Measurements from ENCODE around the gene EPC2.

The EPC2 gene

GRCh38 chr2:148802448-148803220 lies 158.1 kb downstream of the EPC2 start:
- in situ Hi-C loops (cut with HindIII; ENCODE audit: low sequenced_read_pairs), result loop anchor here (25.0 kb wide), 1 partner anchor 535 kb away; the partner anchor contains the start of gene LYPD6

GRCh38 chr2:148810081-148810480 lies 165.5 kb downstream of the EPC2 start:
- in situ Hi-C loops (cut with HindIII; ENCODE audit: low sequenced_read_pairs), result loop anchor here (25.0 kb wide), 1 partner anchor 527 kb away; the partner anchor contains the start of gene LYPD6

- in situ Hi-C loops (cut with HindIII; ENCODE audit: low sequenced_read_pairs), result loop anchor here (25.0 kb wide), 1 partner anchor 525 kb away; the partner anchor contains the start of gene LYPD6
These were observed 167.8 kb downstream of the EPC2 start for GRCh38 chr2:148812306-148812705.

GRCh38 chr2:148813603-148814065 lies 169.1 kb downstream of the EPC2 start:
- in situ Hi-C loops (cut with HindIII; ENCODE audit: low sequenced_read_pairs), result loop anchor here (25.0 kb wide), 1 partner anchor 524 kb away; the partner anchor contains the start of gene LYPD6

DNA sequence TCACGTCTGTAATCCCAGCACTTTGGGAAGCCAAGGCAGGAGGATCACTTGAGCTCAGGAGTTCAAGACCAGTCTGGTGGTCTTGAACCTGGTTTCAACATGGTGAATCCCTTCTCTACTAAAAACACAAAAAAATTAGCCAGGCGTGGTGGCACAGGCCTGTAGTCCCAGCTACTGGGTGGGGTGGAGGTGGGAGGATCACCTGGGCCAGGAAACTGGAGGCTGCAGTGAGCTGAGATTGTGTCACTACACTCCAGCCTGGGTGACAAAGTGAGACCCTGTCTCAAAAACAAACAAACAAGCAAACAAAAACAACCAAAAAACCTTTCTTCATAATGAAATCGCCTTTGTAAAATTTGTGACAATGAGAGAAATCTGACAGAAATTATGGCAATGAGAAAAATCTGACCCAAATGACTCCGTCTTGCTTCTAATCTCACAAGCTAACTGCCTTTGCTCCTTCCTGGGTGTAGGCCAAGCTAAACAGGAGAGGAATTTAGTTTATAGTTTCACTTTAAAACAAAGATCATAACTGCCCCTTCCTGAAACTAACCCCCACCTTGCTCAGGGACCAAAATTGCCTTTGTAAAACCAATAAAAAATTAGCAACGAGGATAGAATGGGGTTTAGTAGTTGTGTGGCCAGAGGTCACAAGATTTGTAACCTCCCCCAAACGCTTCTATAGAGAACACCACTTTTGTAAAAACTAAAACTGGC lies 169.8 kb downstream of the EPC2 start:
- in situ Hi-C loops (cut with HindIII; ENCODE audit: low sequenced_read_pairs), result loop anchor here (25.0 kb wide), 1 partner anchor 523 kb away; the partner anchor contains the start of gene LYPD6

GRCh38 chr2:148814860-148815419 lies 170.4 kb downstream of the EPC2 start:
- in situ Hi-C loops (cut with HindIII; ENCODE audit: low sequenced_read_pairs), result loop anchor here (25.0 kb wide), 1 partner anchor 522 kb away; the partner anchor contains the start of gene LYPD6

DNA sequence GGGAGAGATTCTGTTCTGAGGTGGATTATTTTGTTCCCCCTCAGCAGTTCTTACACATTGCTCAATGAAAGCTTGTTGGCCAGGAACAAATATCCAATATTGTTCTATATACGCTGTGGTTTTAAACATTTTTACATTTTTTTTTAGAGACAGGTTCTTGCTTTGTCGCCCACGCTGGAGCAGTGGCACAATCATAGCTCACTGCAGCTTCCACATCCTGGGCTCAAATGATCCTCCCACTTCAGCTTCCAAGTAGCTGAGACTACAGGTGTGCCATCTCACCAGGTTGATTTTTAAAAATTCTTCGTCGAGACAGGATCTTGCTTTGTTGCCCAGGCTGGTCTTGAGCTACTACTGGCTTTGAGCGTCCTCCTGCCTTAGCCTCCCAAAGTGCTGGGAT lies 171.6 kb downstream of the EPC2 start:
- in situ Hi-C loops (cut with HindIII; ENCODE audit: low sequenced_read_pairs), result loop anchor here (25.0 kb wide), 1 partner anchor 521 kb away; the partner anchor contains the start of gene LYPD6

DNA sequence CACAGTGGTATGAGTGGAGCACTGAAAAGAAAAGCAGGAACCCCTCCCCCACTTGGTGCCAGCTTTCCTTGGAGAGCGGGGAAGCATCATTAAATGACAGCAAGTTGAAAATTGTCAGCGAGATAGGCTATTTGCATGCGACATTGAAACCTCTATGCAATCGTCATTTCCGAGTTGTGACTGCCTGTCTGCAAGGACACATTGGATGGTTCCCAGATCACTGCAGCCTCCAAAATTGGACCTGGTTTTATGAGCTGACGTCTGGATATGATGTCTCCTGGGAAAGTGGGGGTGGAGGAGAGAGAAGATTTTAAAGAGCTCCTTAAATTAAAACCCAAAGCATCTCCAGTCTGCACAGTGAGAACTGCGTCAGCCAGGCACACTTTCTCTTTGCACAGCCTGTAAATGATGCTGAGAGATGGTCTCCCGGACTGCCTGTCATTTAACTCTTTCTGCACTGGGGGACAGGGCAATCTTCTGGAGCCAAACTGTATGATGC lies 172.7 kb downstream of the EPC2 start:
- in situ Hi-C loops (cut with HindIII; ENCODE audit: low sequenced_read_pairs), result loop anchor here (25.0 kb wide), 1 partner anchor 520 kb away; the partner anchor contains the start of gene LYPD6

DNA sequence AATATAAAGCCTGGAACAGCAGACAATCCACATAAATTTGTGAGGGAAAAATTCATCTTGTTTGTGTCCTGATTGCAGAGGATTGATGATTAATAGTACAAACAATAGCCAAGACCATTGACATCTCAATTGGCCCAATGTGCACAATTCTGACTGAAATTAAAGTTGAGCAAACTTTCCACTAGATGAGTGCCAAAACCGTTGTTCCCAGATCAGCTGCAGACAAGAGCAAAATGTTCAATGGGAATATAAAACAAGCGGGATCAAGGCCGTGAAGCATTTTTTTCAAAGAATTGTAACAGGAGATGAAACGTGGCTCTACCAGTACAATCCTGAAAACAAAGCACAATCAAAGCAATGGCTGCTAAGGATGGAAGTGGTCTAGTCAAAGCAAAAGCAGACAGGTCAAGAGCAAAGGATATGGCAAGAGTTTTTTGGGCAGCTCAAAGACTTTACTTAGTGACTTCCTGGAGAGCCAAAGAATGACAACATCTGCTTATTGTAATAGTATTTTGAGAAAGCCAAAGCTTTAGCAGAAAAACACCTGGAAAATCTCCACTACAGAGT lies 174.6 kb downstream of the EPC2 start:
- in situ Hi-C loops (cut with HindIII; ENCODE audit: low sequenced_read_pairs), result loop anchor here (25.0 kb wide), 1 partner anchor 518 kb away; the partner anchor contains the start of gene LYPD6

DNA sequence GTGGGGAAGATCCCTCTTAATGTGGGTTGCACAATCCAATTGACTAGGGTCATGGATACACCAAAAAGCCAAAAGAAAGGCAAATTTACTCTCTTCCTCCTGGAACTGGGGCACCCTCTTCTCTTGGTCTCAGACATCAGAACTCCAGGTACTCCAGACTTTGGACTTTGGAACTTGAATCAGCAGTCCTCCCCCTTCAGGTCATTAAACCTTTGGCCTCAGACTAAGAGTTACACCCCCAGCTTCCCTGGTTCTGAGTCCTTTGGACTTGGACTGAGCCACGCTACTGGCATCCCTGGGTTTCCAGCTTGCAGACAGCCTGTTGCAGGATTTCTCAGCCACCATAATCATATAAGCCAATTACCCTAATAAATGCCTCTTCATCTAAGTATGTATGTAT lies 179.6 kb downstream of the EPC2 start:
- in situ Hi-C loops (cut with HindIII; ENCODE audit: low sequenced_read_pairs), result loop anchor here (25.0 kb wide), 1 partner anchor 513 kb away; the partner anchor contains the start of gene LYPD6

GRCh38 chr2:148826791-148827190 lies 182.2 kb downstream of the EPC2 start:
- in situ Hi-C loops (cut with HindIII; ENCODE audit: low sequenced_read_pairs), result no loop called here

DNA sequence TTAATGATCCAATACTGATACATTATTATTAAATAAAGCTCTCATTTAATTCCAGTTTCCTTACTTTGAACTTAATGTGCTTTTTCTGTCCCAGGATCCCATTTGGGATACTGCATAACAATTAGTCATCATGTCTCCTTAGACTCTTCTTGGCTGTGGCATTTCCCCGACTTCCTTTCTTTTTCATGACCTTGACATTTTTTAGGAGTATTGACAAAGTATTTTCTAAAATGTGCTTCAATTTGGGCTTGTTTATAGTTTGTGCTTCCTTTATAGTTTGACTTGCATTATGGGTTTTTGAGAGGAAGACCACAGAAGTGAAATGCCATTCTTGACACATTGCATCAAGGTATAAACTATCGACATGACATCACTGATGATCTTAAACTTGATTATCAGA lies 184.4 kb downstream of the EPC2 start:
- in situ Hi-C loops (cut with HindIII; ENCODE audit: low sequenced_read_pairs), result no loop called here

GRCh38 chr2:148829618-148830017 lies 185.1 kb downstream of the EPC2 start:
- in situ Hi-C loops (cut with HindIII; ENCODE audit: low sequenced_read_pairs), result no loop called here

DNA sequence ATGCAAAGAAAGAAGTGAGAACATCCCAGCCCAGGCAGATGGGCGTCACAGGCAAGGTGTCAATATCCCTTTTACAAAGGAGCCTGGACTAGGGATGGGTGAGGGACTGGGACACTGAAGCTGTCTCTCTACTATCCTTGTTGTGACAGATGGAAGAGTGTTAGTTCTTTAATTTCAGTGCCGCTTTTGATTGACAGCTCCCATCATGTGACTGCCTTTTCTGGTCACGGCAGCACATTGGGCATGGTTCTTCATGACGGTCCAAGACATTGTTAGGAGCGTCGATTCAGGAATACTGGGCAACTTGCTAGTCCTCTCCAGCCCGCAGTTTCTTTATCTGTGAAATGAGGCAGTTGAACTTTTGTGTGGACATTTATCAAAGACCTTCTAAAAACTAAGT lies 188.1 kb downstream of the EPC2 start:
- in situ Hi-C loops (cut with HindIII; ENCODE audit: low sequenced_read_pairs), result no loop called here
